ENCODE measurements around the gene ANKS1A. TPM values are rescaled to one million over a fixed set of nuclear protein-coding genes. Genes with fewer than 3 reads are reported as not detected.

The ANKS1A gene
- polyA plus RNA-seq, 4 donors: 6.5 to 29.9 (median 10.8) TPM

GRCh38 chr6:34901930-34902329 lies 12.9 kb downstream of the ANKS1A start:
- FAIRE-seq (no peak), DNase-seq (no peak)
- Histone ChIP-seq H3K27ac (ENCODE audit: low read depth in 1 of 3, low read length in 2 of 3) (no peak overlapping the region), H3K27me3 (ENCODE audit: control insufficient read depth in 3 of 3, insufficient read depth in 3 of 3, low read length in 3 of 3) (no peaks in the 10 kb centered on the region), H3K9me3 (ENCODE audit: control insufficient read depth in 2 of 2, insufficient read depth in 1 of 2, low read depth in 1 of 2, low read length in 1 of 2) (no peaks in the 10 kb centered on the region), H3K4me1 (ENCODE audit: control insufficient read depth in 3 of 3, insufficient read depth in 2 of 3, low read depth in 1 of 3, low read length in 2 of 3) (peaks cover 0 to 45% (median 0%) of the 10 kb centered on the region in 3 donors), H3K36me3 (ENCODE audit: control insufficient read depth in 3 of 3, insufficient read depth in 2 of 3, low read depth in 1 of 3, low read length in 3 of 3) (peaks cover 0 to 12% (median 0%) of the 10 kb centered on the region in 3 donors), H3K4me3 (ENCODE audit: low read depth in 1 of 3, low read length in 3 of 3) (no peak overlapping the region)
- WGBS, 3 donors: 90 to 96% (median 95%) methylated on average over 5 of the region's 5 CpGs

GRCh38 chr6:34904990-34905613 lies 16.0 kb downstream of the ANKS1A start:
- WGBS, 3 donors: 82 to 96% (median 90%) methylated on average over 5 of the region's 5 CpGs
- Histone ChIP-seq H3K9me3 (ENCODE audit: control insufficient read depth in 2 of 2, insufficient read depth in 1 of 2, low read depth in 1 of 2, low read length in 1 of 2) (no peaks in the 10 kb centered on the region), H3K27ac (ENCODE audit: low read depth in 1 of 3, low read length in 2 of 3) (peak overlapping the region in 1 of 3 donors; percentile 67), H3K4me1 (ENCODE audit: control insufficient read depth in 3 of 3, insufficient read depth in 2 of 3, low read depth in 1 of 3, low read length in 2 of 3) (peaks cover 0 to 27% (median 0%) of the 10 kb centered on the region in 3 donors), H3K4me3 (ENCODE audit: low read depth in 1 of 3, low read length in 3 of 3) (no peak overlapping the region), H3K27me3 (ENCODE audit: control insufficient read depth in 3 of 3, insufficient read depth in 3 of 3, low read length in 3 of 3) (no peaks in the 10 kb centered on the region), H3K36me3 (ENCODE audit: control insufficient read depth in 3 of 3, insufficient read depth in 2 of 3, low read depth in 1 of 3, low read length in 3 of 3) (peaks cover 0 to 12% (median 0%) of the 10 kb centered on the region in 3 donors)
- DNase-seq: peak in 1 of 2 donors; percentile 71
- FAIRE-seq: no peak

GRCh38 chr6:34906826-34907225 lies 17.8 kb downstream of the ANKS1A start:
- FAIRE-seq (no peak), DNase-seq (no peak)
- Histone ChIP-seq H3K4me1 (ENCODE audit: control insufficient read depth in 3 of 3, insufficient read depth in 2 of 3, low read depth in 1 of 3, low read length in 2 of 3) (peaks cover 0 to 16% (median 0%) of the 10 kb centered on the region in 3 donors), H3K27ac (ENCODE audit: low read depth in 1 of 3, low read length in 2 of 3) (no peak overlapping the region), H3K9me3 (ENCODE audit: control insufficient read depth in 2 of 2, insufficient read depth in 1 of 2, low read depth in 1 of 2, low read length in 1 of 2) (no peaks in the 10 kb centered on the region), H3K4me3 (ENCODE audit: low read depth in 1 of 3, low read length in 3 of 3) (no peak overlapping the region), H3K36me3 (ENCODE audit: control insufficient read depth in 3 of 3, insufficient read depth in 2 of 3, low read depth in 1 of 3, low read length in 3 of 3) (peaks cover 0 to 12% (median 0%) of the 10 kb centered on the region in 3 donors), H3K27me3 (ENCODE audit: control insufficient read depth in 3 of 3, insufficient read depth in 3 of 3, low read length in 3 of 3) (no peaks in the 10 kb centered on the region)
- WGBS, 3 donors: 94 to 100% (median 98%) methylated on average over 2 of the region's 2 CpGs

GRCh38 chr6:34908194-34908593 lies 19.1 kb downstream of the ANKS1A start:
- peaks cover 0 to 12% (median 0%) of the 10 kb centered on the region in 3 donors for H3K36me3 ChIP-seq (ENCODE audit: control insufficient read depth in 3 of 3, insufficient read depth in 2 of 3, low read depth in 1 of 3, low read length in 3 of 3)
- WGBS, 3 donors: 82 to 95% (median 94%) methylated on average over 3 of the region's 3 CpGs
- no peak for FAIRE-seq
- H3K4me1 ChIP-seq (ENCODE audit: control insufficient read depth in 3 of 3, insufficient read depth in 2 of 3, low read depth in 1 of 3, low read length in 2 of 3): peaks cover 0 to 14% (median 3%) of the 10 kb centered on the region in 3 donors
- H3K27me3 ChIP-seq (ENCODE audit: control insufficient read depth in 3 of 3, insufficient read depth in 3 of 3, low read length in 3 of 3): no peaks in the 10 kb centered on the region
- H3K27ac ChIP-seq (ENCODE audit: low read depth in 1 of 3, low read length in 2 of 3): no peak overlapping the region
- no peak overlapping the region for H3K4me3 ChIP-seq (ENCODE audit: low read depth in 1 of 3, low read length in 3 of 3)
- H3K9me3 ChIP-seq (ENCODE audit: control insufficient read depth in 2 of 2, insufficient read depth in 1 of 2, low read depth in 1 of 2, low read length in 1 of 2): no peaks in the 10 kb centered on the region
- no peak for DNase-seq

GRCh38 chr6:34909320-34909883 lies 20.3 kb downstream of the ANKS1A start:
- DNase-seq: no peak
- H3K4me1 ChIP-seq (ENCODE audit: control insufficient read depth in 3 of 3, insufficient read depth in 2 of 3, low read depth in 1 of 3, low read length in 2 of 3): peaks cover 0 to 14% (median 3%) of the 10 kb centered on the region in 3 donors
- H3K4me3 ChIP-seq (ENCODE audit: low read depth in 1 of 3, low read length in 3 of 3): no peak overlapping the region
- FAIRE-seq: no peak
- 90 to 91% (median 90%) methylated on average over 6 of the region's 6 CpGs for WGBS, 3 donors
- H3K9me3 ChIP-seq (ENCODE audit: control insufficient read depth in 2 of 2, insufficient read depth in 1 of 2, low read depth in 1 of 2, low read length in 1 of 2): no peaks in the 10 kb centered on the region
- H3K27me3 ChIP-seq (ENCODE audit: control insufficient read depth in 3 of 3, insufficient read depth in 3 of 3, low read length in 3 of 3): no peaks in the 10 kb centered on the region
- peaks cover 0 to 4% (median 0%) of the 10 kb centered on the region in 3 donors for H3K36me3 ChIP-seq (ENCODE audit: control insufficient read depth in 3 of 3, insufficient read depth in 2 of 3, low read depth in 1 of 3, low read length in 3 of 3)
- H3K27ac ChIP-seq (ENCODE audit: low read depth in 1 of 3, low read length in 2 of 3): no peak overlapping the region

GRCh38 chr6:34911822-34912221 lies 22.8 kb downstream of the ANKS1A start:
- Histone ChIP-seq H3K36me3 (ENCODE audit: control insufficient read depth in 3 of 3, insufficient read depth in 2 of 3, low read depth in 1 of 3, low read length in 3 of 3) (peaks cover 0 to 3% (median 2%) of the 10 kb centered on the region in 3 donors), H3K9me3 (ENCODE audit: control insufficient read depth in 2 of 2, insufficient read depth in 1 of 2, low read depth in 1 of 2, low read length in 1 of 2) (no peaks in the 10 kb centered on the region), H3K27ac (ENCODE audit: low read depth in 1 of 3, low read length in 2 of 3) (no peak overlapping the region), H3K4me3 (ENCODE audit: low read depth in 1 of 3, low read length in 3 of 3) (no peak overlapping the region), H3K4me1 (ENCODE audit: control insufficient read depth in 3 of 3, insufficient read depth in 2 of 3, low read depth in 1 of 3, low read length in 2 of 3) (peaks cover 0 to 3% (median 3%) of the 10 kb centered on the region in 3 donors), H3K27me3 (ENCODE audit: control insufficient read depth in 3 of 3, insufficient read depth in 3 of 3, low read length in 3 of 3) (no peaks in the 10 kb centered on the region)
- WGBS, 3 donors: 79 to 85% (median 83%) methylated on average over 5 of the region's 5 CpGs
- DNase-seq: no peak
- no peak for FAIRE-seq

- 53 to 78% (median 66%) methylated on average over 3 of the region's 3 CpGs for WGBS, 3 donors
- no peak overlapping the region for H3K4me3 ChIP-seq (ENCODE audit: low read depth in 1 of 3, low read length in 3 of 3)
- FAIRE-seq: no peak
- peaks cover 2 to 5% (median 3%) of the 10 kb centered on the region in 3 donors for H3K36me3 ChIP-seq (ENCODE audit: control insufficient read depth in 3 of 3, insufficient read depth in 2 of 3, low read depth in 1 of 3, low read length in 3 of 3)
- peak in 1 of 2 donors; percentile 15 for DNase-seq
- no peak overlapping the region for H3K27ac ChIP-seq (ENCODE audit: low read depth in 1 of 3, low read length in 2 of 3)
- no peaks in the 10 kb centered on the region for H3K27me3 ChIP-seq (ENCODE audit: control insufficient read depth in 3 of 3, insufficient read depth in 3 of 3, low read length in 3 of 3)
- H3K4me1 ChIP-seq (ENCODE audit: control insufficient read depth in 3 of 3, insufficient read depth in 2 of 3, low read depth in 1 of 3, low read length in 2 of 3): peaks cover 0 to 3% (median 3%) of the 10 kb centered on the region in 3 donors
- no peaks in the 10 kb centered on the region for H3K9me3 ChIP-seq (ENCODE audit: control insufficient read depth in 2 of 2, insufficient read depth in 1 of 2, low read depth in 1 of 2, low read length in 1 of 2)
Measured at GRCh38 chr6:34912715-34913464, 23.8 kb downstream of the ANKS1A start.

GRCh38 chr6:34914358-34914757 lies 25.3 kb downstream of the ANKS1A start:
- 85 to 91% (median 91%) methylated on average over 4 of the region's 4 CpGs for WGBS, 3 donors

More at GRCh38 chr6:34914358-34914757, 25.3 kb downstream of the ANKS1A start:
- Histone ChIP-seq H3K4me3 (ENCODE audit: low read depth in 1 of 3, low read length in 3 of 3) (no peak overlapping the region), H3K4me1 (ENCODE audit: control insufficient read depth in 3 of 3, insufficient read depth in 2 of 3, low read depth in 1 of 3, low read length in 2 of 3) (peaks cover 0 to 3% (median 0%) of the 10 kb centered on the region in 3 donors), H3K27me3 (ENCODE audit: control insufficient read depth in 3 of 3, insufficient read depth in 3 of 3, low read length in 3 of 3) (no peaks in the 10 kb centered on the region), H3K36me3 (ENCODE audit: control insufficient read depth in 3 of 3, insufficient read depth in 2 of 3, low read depth in 1 of 3, low read length in 3 of 3) (peaks cover 2 to 6% (median 3%) of the 10 kb centered on the region in 3 donors), H3K9me3 (ENCODE audit: control insufficient read depth in 2 of 2, insufficient read depth in 1 of 2, low read depth in 1 of 2, low read length in 1 of 2) (no peaks in the 10 kb centered on the region), H3K27ac (ENCODE audit: low read depth in 1 of 3, low read length in 2 of 3) (no peak overlapping the region)
- no peak for FAIRE-seq
- DNase-seq: no peak
